AG04450 (cell line): Measurements from ENCODE around the gene NOVA1. TPM values are rescaled to one million over a fixed set of nuclear protein-coding genes. Genes with fewer than 3 reads are reported as not detected.
"Not testable (repeated sequence)": the region's sequence is repeated elsewhere in the genome, so short reads cannot be mapped to it uniquely, and the experiment has no call there.

Experiments used
- CTCF ChIA-PET: fragments of 300-600, 350-600 bp; formaldehyde crosslinking; extraction: SDS; loops from one replicate; lab custom pipeline; 2022; ENCODE audit warnings: antibody characterized with exemption, inconsistent platforms; lab: Charles Lee
- POLR2A ChIA-PET: fragments of 350-600 bp; formaldehyde crosslinking; extraction: SDS; loops from one replicate; lab custom pipeline; 2021; ENCODE audit warnings: antibody characterized with exemption, inconsistent platforms; lab: Yijun Ruan, JAX
- DNase-seq: peaks from one replicate; pipeline ENCODE4 v3.0.0-alpha.2; 2011; ENCODE audit warnings: low read depth, low spot score
- H3K27ac ChIP-seq: one replicate; pipeline ENCODE4 v1.5.1; 2012; ENCODE audit warnings: low read depth, low read length, control low read depth
- H3K27me3 ChIP-seq: one replicate; pipeline ENCODE4 v1.6.0; 2012; ENCODE audit warnings: low read length; ENCODE audit not compliant: control insufficient read depth, insufficient read depth
- H3K4me3 ChIP-seq: 2 replicates; pipeline ENCODE4 v1.5.1; 2011; ENCODE audit warnings: mild to moderate bottlenecking, low read depth, low read length, control low read depth
- H3K9me3 ChIP-seq: 2 replicates; pipeline ENCODE4 v1.5.1; 2012; ENCODE audit warnings: low read length; ENCODE audit not compliant: control insufficient read depth, insufficient read depth
- polyA minus RNA-seq: library from RNA; depleted of rRNA, polyadenylated mRNA; stranded (reverse); fragments of >200 nt; gene quantifications from 2 replicates; pipeline ENCODE4 v1.2.3, GENCODE V29; 2011; rRNA and poly(A)+ RNA removed
- polyA plus RNA-seq: library from polyadenylated mRNA; depleted of rRNA; stranded (reverse); fragments of >200 nt; gene quantifications from 2 replicates; pipeline ENCODE4 v1.2.3, GENCODE V29; 2011; rRNA removed
- TF ChIP-seq, protein P1 (sequence below): IDR thresholded peaks from 2 replicates; pipeline ENCODE4 v1.5.1; 2011; ENCODE audit warnings: low read depth, low read length, control low read depth, inconsistent platforms

The NOVA1 gene, protein sequence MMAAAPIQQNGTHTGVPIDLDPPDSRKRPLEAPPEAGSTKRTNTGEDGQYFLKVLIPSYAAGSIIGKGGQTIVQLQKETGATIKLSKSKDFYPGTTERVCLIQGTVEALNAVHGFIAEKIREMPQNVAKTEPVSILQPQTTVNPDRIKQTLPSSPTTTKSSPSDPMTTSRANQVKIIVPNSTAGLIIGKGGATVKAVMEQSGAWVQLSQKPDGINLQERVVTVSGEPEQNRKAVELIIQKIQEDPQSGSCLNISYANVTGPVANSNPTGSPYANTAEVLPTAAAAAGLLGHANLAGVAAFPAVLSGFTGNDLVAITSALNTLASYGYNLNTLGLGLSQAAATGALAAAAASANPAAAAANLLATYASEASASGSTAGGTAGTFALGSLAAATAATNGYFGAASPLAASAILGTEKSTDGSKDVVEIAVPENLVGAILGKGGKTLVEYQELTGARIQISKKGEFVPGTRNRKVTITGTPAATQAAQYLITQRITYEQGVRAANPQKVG
- polyA plus RNA-seq (4.2 and 5.1 TPM in 2 replicates), polyA minus RNA-seq (3.6 and 7.6 TPM in 2 replicates)

DNA sequence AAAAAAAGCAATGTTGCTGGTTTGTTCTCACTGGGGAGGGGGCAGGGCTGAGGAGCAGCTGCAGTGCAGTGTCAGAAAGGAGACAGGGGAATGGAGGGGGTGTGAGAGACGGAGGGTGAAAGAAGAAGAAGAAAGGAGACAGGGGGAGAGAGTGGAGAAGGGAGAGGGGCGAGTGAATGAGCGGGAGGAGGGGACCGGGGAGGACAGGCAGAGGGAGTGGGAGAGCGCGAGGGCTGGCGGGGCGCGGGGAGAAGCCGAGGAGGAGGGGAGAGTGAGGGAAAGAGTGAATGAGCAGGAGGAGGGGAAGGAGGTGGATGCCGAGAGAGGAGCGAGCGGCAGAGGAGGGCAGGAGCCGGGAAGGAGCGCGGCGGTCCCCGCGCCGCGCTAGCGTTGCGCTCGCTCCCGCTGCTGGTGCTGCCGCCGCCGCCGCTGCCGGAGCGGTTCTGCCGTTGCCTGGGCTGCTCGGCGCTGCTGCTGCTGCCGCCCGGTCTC lies at the start of gene NOVA1:
NOVA1 (minus strand) TSS at position 445 of the 492 bp plus-strand sequence. CDS start 597 bp downstream, outside the sequence.
- TF ChIP-seq, protein P1, sequence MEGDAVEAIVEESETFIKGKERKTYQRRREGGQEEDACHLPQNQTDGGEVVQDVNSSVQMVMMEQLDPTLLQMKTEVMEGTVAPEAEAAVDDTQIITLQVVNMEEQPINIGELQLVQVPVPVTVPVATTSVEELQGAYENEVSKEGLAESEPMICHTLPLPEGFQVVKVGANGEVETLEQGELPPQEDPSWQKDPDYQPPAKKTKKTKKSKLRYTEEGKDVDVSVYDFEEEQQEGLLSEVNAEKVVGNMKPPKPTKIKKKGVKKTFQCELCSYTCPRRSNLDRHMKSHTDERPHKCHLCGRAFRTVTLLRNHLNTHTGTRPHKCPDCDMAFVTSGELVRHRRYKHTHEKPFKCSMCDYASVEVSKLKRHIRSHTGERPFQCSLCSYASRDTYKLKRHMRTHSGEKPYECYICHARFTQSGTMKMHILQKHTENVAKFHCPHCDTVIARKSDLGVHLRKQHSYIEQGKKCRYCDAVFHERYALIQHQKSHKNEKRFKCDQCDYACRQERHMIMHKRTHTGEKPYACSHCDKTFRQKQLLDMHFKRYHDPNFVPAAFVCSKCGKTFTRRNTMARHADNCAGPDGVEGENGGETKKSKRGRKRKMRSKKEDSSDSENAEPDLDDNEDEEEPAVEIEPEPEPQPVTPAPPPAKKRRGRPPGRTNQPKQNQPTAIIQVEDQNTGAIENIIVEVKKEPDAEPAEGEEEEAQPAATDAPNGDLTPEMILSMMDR = no peak
- peak within 1 kb of the TSS; percentile 53 for H3K27ac ChIP-seq
- peaks cover 3% of the 10 kb centered on the region for H3K27me3 ChIP-seq
- CTCF ChIA-PET = no interaction called here
- DNase-seq = no peak
- POLR2A ChIA-PET = interaction anchor here (0.7 kb wide), 1 partner anchor 203 kb away, joined by 5 read pairs; no protein-coding TSS in a partner anchor
- H3K4me3 ChIP-seq = peak within 1 kb of the TSS; percentile 72
- H3K9me3 ChIP-seq = no peaks in the 10 kb centered on the region

DNA sequence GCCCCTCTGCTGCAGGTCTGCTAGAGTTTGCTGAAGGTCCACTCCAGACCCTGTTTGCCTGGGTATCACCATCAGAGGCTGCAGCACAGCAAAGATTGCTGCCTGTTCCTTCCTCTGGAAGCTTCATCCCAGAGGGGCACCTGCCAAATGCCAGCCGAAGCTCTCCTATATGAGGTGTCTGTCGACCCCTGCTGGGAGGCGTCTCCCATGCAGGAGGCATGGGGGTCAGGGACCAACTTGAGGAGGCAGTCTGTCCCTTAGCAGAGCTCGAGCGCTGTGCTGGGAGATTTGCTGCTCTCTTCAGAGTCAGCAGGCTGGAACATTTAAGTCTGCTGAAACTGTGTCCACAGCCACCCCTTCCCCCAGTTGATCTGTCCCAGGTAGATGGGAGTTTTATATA lies 47.2 kb upstream of the NOVA1 start:
- peaks cover 12% of the 10 kb centered on the region; the same call in 1 of the 2 replicates for H3K9me3 ChIP-seq
- H3K27me3 ChIP-seq, H3K4me3 ChIP-seq, H3K27ac ChIP-seq, DNase-seq, CTCF ChIA-PET, POLR2A ChIA-PET: not testable (repeated sequence)

DNA sequence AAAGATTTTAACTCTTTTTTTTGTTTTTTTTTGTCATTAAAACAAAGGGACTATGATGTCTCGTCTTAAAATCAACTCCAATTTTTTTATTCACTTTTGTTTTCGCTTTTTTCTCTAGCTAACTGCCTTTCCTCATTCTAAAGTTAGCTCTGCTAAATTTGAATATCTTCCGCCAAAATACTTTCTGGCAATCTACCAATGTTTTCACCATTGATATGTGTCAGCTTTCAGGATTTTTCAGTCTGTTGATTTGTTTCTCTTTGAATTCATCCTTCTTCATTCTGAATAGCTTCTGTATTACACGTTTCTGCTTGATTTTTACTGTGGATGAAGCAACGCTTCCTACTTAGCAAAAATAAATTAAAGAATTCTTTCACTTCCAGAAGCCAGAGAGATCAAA lies 38.7 kb upstream of the NOVA1 start:
- ChIA-PET CTCF (no interaction called here), POLR2A (no interaction called here)
- Histone ChIP-seq H3K4me3 (no peak overlapping the region), H3K27me3 (no peaks in the 10 kb centered on the region), H3K9me3 (peaks cover 2% of the 10 kb centered on the region; the same call in 1 of the 2 replicates), H3K27ac (no peak overlapping the region)
- no peak for DNase-seq
- TF ChIP-seq, protein P1 = no peak

DNA sequence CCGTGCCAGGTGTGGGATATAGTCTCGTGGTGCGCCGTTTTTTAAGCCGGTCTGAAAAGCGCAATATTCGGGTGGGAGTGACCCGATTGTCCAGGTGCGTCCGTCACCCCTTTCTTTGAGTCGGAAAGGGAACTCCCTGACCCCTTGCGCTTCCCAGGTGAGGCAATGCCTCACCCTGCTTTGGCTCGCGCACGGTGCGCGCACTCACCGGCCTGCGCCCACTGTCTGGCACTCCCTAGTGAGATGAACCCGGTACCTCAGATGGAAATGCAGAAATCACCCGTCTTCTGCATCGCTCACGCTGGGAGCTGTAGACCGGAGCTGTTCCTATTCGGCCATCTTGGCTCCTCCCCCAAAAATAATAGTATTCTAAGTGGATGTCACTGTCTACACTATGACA lies 37.1 kb upstream of the NOVA1 start:
- POLR2A ChIA-PET = not testable (repeated sequence)

DNA sequence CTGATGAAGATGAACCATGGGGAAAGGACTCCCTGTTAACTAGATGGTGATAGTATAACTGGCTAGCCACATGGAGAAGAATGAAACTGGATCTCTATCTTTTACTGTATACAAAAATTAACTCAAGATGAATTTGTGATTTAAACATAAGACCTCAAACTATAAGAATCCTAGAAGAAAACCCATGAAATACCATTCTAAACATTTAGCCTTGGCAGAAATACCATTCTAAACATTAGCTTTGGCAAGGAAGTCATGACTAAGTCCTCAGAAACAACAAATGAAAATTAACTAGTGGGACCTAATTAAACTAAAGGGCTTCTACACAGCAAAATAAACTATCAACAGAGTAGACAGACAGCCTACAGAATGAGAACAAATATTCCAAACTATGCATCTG lies 28.4 kb upstream of the NOVA1 start:
- ChIA-PET POLR2A (no interaction called here), CTCF (no interaction called here)
- TF ChIP-seq, protein P1 = no peak

More for the DNA sequence above, 37.1 kb upstream of the NOVA1 start:
- CTCF ChIA-PET, H3K4me3 ChIP-seq, H3K27ac ChIP-seq, H3K27me3 ChIP-seq, H3K9me3 ChIP-seq, DNase-seq: not testable (repeated sequence)

DNA sequence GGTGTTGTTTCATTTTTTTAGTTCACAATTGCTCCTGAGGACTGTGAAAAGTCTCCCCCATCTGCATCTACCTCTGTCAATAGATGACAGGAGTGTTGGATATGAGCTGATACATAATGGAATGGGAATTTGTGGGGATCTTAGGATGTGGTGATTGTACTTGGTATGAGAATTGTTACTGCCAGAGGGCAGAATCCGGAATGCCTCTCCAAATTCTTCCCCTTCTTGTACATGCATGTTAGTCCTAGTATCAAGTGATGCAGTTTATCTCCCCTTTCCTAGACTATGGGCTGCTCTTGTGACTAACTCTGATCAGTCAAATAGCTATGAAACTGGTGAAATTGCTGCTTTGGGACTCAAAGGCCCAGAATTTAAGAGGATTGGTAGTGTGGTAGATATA lies 24.8 kb upstream of the NOVA1 start:
- TF ChIP-seq, protein P1 = no peak
- no peak for DNase-seq
- H3K4me3 ChIP-seq = no peak overlapping the region
- H3K27ac ChIP-seq = no peak overlapping the region
- ChIA-PET CTCF (no interaction called here), POLR2A (no interaction called here)
- H3K9me3 ChIP-seq = no peaks in the 10 kb centered on the region
- no peaks in the 10 kb centered on the region for H3K27me3 ChIP-seq

More for the DNA sequence above, 28.4 kb upstream of the NOVA1 start:
- Histone ChIP-seq H3K27ac (no peak overlapping the region), H3K4me3 (no peak overlapping the region), H3K9me3 (no peaks in the 10 kb centered on the region), H3K27me3 (no peaks in the 10 kb centered on the region)
- DNase-seq = no peak
